Lower leg skin (tissue), 4 donors: ENCODE data around the gene MOBP. TPM values are rescaled to one million over a fixed set of nuclear protein-coding genes. Genes with fewer than 3 reads are reported as not detected.

Source experiments
- DNase-seq, 2 donors: peaks; one replicate each; pipeline ENCODE4 v3.0.0-alpha.2; 2019; ENCODE audit warnings: low spot score in 2 of 2
- H3K4me3 ChIP-seq: fragments of 200-600 bp; sonication (generic); 2 replicates; pipeline ENCODE4 v1.5.1; 2017; ENCODE audit warnings: mild to moderate bottlenecking, low read depth; ENCODE audit not compliant: poor library complexity, severe bottlenecking
- POLR2A ChIP-seq, 2 donors: fragments of 450-650 bp; IDR thresholded peaks; one replicate each; pipeline ENCODE4 v1.6.1; 2016 to 2017; ENCODE audit warnings: antibody characterized with exemption in 2 of 2, mild to moderate bottlenecking in 1 of 2, moderate library complexity in 1 of 2
- WGBS, 2 donors: methylation state at CpG; one replicate each; pipeline ENCODE4 v1.1.5; 2018; 5-methylcytosine and 5-hydroxymethylcytosine counted together
- intact Hi-C: fragments of 100-400 bp; cut with DNase I; formaldehyde crosslinking; loops from one replicate; pipeline ENCODE4 v1.15.0; 2023; ENCODE audit warnings: low total_unique reads
- total RNA-seq, 4 donors: library from RNA; depleted of rRNA; stranded (reverse); fragments of >200 nt; gene quantifications; one replicate each; pipeline ENCODE4 v1.1.0, GENCODE V29; 2016
- TF ChIP-seq, protein P1 (sequence below), 3 donors: fragments of 450-650 bp; IDR thresholded peaks; one replicate each; pipeline ENCODE4 v1.5.1; 2016; ENCODE audit warnings: antibody characterized with exemption in 3 of 3, mild to moderate bottlenecking in 3 of 3, moderate library complexity in 2 of 3

The MOBP gene
- total RNA-seq, 4 donors from 2014 or later, result 0.11 to 0.16 (median 0.13) TPM; not detected in 1

DNA sequence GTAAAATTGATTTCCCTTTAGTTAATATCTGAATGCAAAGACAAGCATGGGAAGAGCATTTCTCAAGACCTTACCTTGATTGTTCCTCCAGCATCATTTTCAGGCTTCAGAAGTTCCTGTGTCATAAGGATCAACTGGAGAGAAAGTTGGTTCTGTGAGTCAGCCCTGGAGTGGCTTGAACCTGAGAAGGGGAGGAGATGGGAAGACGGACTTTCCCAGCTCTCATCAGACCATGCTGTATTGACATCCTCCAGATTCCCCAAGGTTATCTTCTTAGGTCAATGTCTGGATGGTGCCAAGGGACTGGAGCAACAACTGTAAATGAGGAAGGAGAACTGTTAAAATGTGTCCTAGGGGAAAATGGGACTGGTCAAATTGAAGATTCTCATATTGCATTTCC, 40.0 kb upstream of the MOBP start:
- no peak for DNase-seq
- no peak for TF ChIP-seq POLR2A (IDR thresholded peaks at IDR 0.05)
- TF ChIP-seq, protein P1, sequence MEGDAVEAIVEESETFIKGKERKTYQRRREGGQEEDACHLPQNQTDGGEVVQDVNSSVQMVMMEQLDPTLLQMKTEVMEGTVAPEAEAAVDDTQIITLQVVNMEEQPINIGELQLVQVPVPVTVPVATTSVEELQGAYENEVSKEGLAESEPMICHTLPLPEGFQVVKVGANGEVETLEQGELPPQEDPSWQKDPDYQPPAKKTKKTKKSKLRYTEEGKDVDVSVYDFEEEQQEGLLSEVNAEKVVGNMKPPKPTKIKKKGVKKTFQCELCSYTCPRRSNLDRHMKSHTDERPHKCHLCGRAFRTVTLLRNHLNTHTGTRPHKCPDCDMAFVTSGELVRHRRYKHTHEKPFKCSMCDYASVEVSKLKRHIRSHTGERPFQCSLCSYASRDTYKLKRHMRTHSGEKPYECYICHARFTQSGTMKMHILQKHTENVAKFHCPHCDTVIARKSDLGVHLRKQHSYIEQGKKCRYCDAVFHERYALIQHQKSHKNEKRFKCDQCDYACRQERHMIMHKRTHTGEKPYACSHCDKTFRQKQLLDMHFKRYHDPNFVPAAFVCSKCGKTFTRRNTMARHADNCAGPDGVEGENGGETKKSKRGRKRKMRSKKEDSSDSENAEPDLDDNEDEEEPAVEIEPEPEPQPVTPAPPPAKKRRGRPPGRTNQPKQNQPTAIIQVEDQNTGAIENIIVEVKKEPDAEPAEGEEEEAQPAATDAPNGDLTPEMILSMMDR (IDR thresholded peaks at IDR 0.05), result no peak
- no peak overlapping the region for H3K4me3 ChIP-seq
- 88 to 100% methylated on average over 1 of the region's 1 CpG for WGBS, 2 donors
- intact Hi-C loops, result no loop called here

DNA sequence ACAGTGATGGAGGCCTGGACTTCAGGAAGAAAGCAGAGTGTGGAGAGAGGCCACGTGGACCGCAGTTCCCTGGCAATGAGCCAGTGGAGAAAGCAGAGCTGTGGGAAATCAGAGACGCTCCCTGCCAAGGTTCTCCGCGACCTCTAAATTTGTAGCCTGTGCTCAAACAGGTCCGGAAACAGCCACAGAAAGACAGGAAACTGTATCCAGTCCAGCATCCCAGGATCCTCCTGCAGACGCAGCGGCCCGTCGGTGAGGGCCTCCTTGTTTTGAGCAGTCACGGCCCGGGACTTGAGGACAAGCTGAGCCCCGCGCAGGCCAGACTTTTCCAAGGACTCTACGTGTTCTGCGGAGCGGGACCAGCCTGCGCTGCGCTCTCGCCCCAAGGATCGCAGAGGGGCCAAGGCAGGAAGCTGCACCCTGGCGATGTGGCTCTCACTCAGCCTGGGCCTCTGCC, 38.7 kb upstream of the MOBP start:
- DNase-seq, result no peak
- 59 to 65% methylated on average over 20 to 22 of the region's 22 CpGs for WGBS, 2 donors
- intact Hi-C loops, result no loop called here
- TF ChIP-seq POLR2A (IDR thresholded peaks at IDR 0.05), result no peak
- TF ChIP-seq, protein P1 (IDR thresholded peaks at IDR 0.05), result no peak
- H3K4me3 ChIP-seq, result no peak overlapping the region

GRCh38 chr3:39429466-39429865, 38.0 kb upstream of the MOBP start:
- no peak for TF ChIP-seq POLR2A (IDR thresholded peaks at IDR 0.05)
- TF ChIP-seq, protein P1 (IDR thresholded peaks at IDR 0.05), result no peak
- WGBS, 2 donors, result 90 to 91% methylated on average over 11 of the region's 11 CpGs
- intact Hi-C loops, result no loop called here
- no peak for DNase-seq
- H3K4me3 ChIP-seq, result no peak overlapping the region

GRCh38 chr3:39432342-39432741, 35.1 kb upstream of the MOBP start:
- H3K4me3 ChIP-seq, result no peak overlapping the region
- 81 to 82% methylated on average over 5 of the region's 5 CpGs for WGBS, 2 donors
- TF ChIP-seq POLR2A (IDR thresholded peaks at IDR 0.05), result no peak
- TF ChIP-seq, protein P1 (IDR thresholded peaks at IDR 0.05), result no peak
- no peak for DNase-seq
- intact Hi-C loops, result no loop called here

- no peak for DNase-seq
- 66 to 78% methylated on average over 3 of the region's 3 CpGs for WGBS, 2 donors
- no peak overlapping the region for H3K4me3 ChIP-seq
- intact Hi-C loops, result no loop called here
- TF ChIP-seq, protein P1 (IDR thresholded peaks at IDR 0.05), result no peak
- TF ChIP-seq POLR2A (IDR thresholded peaks at IDR 0.05), result no peak
These were observed 33.8 kb upstream of the MOBP start for GRCh38 chr3:39433642-39434041.

DNA sequence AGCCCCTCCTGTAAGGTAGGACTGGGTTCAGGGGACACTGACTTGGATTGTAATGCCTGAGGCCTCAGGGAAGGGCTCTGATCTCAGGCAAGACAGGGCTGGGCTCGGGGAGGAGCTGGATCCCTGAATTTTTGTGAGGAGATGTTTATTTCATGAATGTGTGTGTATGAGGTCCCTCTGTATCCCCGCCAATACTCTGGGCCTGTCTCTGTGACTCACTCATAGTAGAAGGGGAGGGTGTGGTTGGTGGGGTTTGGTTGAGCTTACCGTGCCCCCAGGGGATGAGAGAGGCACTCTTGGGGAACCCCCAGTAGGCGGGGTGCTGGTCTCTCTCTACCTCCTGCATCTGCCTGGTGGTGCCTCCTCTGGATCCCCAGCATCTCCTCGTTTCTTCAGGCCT, 32.9 kb upstream of the MOBP start:
- whole genome bisulfite sequencing, 2 donors, result 30 to 39% methylated on average over 5 of the region's 5 CpGs
- no peak overlapping the region for H3K4me3 ChIP-seq
- no peak for DNase-seq
- no peak for TF ChIP-seq POLR2A (IDR thresholded peaks at IDR 0.05)
- intact Hi-C loops, result no loop called here
